ENCODE measurements around the gene AARS2.

- no peak for TF ChIP-seq EZH2 (IDR thresholded peaks at IDR 0.05; ENCODE audit: borderline replicate concordance, low read depth, low read length, severe bottlenecking)
- no peak for TF ChIP-seq CTCF (IDR thresholded peaks at IDR 0.05; ENCODE audit: borderline replicate concordance, extremely low read depth, low read length, poor library complexity, severe bottlenecking)
Observed at GRCh38 chr6:44269921-44270525, 43.1 kb downstream of the AARS2 start, which contains the start of gene TMEM151B.
